AG20443 (cell line): Measurements from ENCODE around the gene DNM3.
A peak's percentile ranks its signal among the peaks of the same experiment; 100 is the strongest.
"Not testable (repeated sequence)": the region's sequence is repeated elsewhere in the genome, so short reads cannot be mapped to it uniquely, and the experiment has no call there.

ENCODE experiments used
- DNase-seq: peaks from one replicate; pipeline ENCODE4 v3.0.0; 2012; ENCODE audit warnings: low spot score, mixed read lengths

DNM3 gene

GRCh38 chr1:172277989-172278388 lies 436.7 kb downstream of the DNM3 start:
- DNase-seq, result no peak

- peak; percentile 39 for DNase-seq
Measured at GRCh38 chr1:172278478-172278877, 437.2 kb downstream of the DNM3 start.

GRCh38 chr1:172279939-172280636 lies 438.8 kb downstream of the DNM3 start:
- DNase-seq, result no peak

GRCh38 chr1:172283766-172284165 lies 442.5 kb downstream of the DNM3 start:
- DNase-seq, result no peak

- peak; percentile 85 for DNase-seq
Measured at GRCh38 chr1:172286629-172287076, 445.4 kb downstream of the DNM3 start.

- peak; percentile 72 for DNase-seq
Measured at GRCh38 chr1:172287208-172287607, 445.9 kb downstream of the DNM3 start.

- no peak for DNase-seq
Measured at GRCh38 chr1:172288581-172288980, 447.3 kb downstream of the DNM3 start.

GRCh38 chr1:172289448-172289847 lies 448.1 kb downstream of the DNM3 start:
- DNase-seq, result no peak

GRCh38 chr1:172292840-172293239 lies 451.5 kb downstream of the DNM3 start:
- DNase-seq, result no peak

- peak; percentile 9 for DNase-seq
Measured at GRCh38 chr1:172293429-172293828, 452.1 kb downstream of the DNM3 start.

GRCh38 chr1:172298141-172298540 lies 456.8 kb downstream of the DNM3 start:
- DNase-seq, result peak; percentile 9

- DNase-seq, result no peak
Measured at GRCh38 chr1:172298911-172299310, 457.6 kb downstream of the DNM3 start.

- no peak for DNase-seq
Measured at GRCh38 chr1:172299515-172299914, 458.2 kb downstream of the DNM3 start.

GRCh38 chr1:172307508-172307907 lies 466.2 kb downstream of the DNM3 start:
- not testable (repeated sequence) for DNase-seq

- no peak for DNase-seq
Measured at GRCh38 chr1:172308142-172308541, 466.8 kb downstream of the DNM3 start.

GRCh38 chr1:172308577-172308976 lies 467.3 kb downstream of the DNM3 start:
- DNase-seq, result no peak

GRCh38 chr1:172320733-172321132 lies 479.4 kb downstream of the DNM3 start:
- peak; percentile 15 for DNase-seq

- peak; percentile 70 for DNase-seq
Measured at GRCh38 chr1:172321451-172321850, 480.2 kb downstream of the DNM3 start.

- peak; percentile 65 for DNase-seq
Measured at GRCh38 chr1:172322219-172323061, 481.1 kb downstream of the DNM3 start.

GRCh38 chr1:172323686-172324085 lies 482.4 kb downstream of the DNM3 start:
- no peak for DNase-seq

- DNase-seq, result no peak
Measured at GRCh38 chr1:172324086-172324485, 482.8 kb downstream of the DNM3 start.

GRCh38 chr1:172324761-172325160 lies 483.5 kb downstream of the DNM3 start:
- no peak for DNase-seq

- no peak for DNase-seq
Measured at GRCh38 chr1:172325531-172325930, 484.2 kb downstream of the DNM3 start.
